Measurements from ENCODE around the gene CDADC1. TPM values are rescaled to one million over a fixed set of nuclear protein-coding genes. Genes with fewer than 3 reads are reported as not detected.

Gene CDADC1
- 9.4 TPM for total RNA-seq

DNA sequence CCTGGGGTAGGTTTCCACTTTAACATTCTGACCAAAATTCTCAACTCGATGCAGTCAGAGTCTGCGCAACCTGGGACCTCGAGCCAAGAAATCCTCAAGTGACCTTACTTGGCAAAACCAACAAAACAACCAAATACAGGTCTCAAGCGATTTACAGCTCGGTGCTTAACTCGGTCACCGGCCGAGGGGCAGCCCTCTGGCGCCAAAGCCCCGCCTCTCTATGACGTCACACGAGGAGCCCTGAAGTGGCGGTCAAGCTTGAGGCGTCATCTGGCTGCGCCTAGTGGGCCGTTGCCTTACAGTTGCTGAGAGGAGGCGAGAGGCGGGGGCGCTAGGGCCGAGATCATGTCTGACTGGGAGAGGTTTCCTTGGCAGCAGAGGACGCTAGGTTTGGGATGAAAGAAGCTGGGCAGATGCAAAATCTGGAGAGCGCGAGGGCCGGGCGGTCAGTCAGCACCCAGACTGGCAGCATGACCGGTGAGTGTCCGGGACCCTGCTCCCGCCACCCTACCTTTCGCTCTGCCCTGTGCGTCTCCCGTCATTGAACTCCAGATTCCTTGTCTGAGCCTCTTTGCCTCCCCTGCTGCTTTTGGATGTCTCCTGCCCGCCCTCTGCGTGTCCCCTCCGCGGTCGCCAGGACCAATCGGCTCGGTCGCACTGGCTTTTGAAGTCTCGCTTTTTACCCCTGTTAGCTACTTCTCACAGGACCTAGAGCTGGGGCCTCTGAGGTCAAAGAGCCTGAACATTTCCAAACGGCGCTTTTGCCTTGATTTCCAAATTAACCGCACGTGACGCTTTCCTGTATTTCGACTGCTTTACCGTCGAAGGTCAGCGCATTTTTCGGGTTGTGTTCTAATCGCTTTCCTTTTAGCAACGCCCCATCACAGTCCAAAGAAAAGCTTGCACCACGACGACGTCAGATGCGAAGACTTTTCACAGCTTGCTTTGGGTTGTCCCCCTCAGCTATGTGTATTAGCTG, at the start of gene CDADC1:
CDADC1 (plus strand) TSS at position 283 of the 979 bp plus-strand sequence; CDS start at position 396, 113 bp downstream.
- DNase-seq (ENCODE audit: low spot score), result peak; percentile 97

DNA sequence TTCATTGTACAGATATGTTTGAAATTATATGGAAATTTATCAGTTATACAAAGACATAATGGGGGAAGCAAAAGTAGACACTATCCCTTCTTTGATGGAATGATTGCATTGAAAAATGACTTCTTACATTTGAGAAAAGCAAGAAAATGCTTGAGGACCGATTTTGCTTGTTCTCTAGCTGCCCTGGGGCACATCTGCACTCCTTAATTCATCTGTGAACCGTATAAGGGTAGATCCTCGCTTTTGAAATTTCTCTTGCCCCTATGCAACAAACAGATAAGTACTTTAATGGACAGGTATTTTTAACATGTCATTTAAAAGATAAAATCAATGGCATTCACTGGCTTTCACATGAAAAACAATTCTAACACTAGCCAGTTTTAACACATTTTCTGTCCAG, 41.1 kb upstream of the CDADC1 start:
- no peak for DNase-seq (ENCODE audit: low spot score)

DNA sequence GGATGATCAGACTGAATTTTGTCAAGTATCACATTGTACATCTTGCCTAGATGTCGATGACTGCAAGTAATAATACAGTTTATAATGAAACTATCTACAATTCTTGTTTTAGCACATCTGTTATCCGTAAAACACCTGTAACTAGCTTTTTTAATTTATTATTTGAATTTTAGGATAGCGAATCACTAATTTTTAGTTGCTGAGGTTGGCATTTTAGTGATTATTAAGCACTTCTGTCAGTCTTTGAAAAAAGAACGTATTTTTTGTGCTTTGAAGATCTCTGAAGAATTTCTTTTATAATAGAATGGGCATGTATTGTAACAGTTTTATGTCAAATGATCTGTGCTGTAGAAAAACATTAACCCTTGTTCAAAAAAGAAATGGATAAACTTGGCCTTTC, 39.1 kb upstream of the CDADC1 start:
- DNase-seq (ENCODE audit: low spot score), result no peak

DNA sequence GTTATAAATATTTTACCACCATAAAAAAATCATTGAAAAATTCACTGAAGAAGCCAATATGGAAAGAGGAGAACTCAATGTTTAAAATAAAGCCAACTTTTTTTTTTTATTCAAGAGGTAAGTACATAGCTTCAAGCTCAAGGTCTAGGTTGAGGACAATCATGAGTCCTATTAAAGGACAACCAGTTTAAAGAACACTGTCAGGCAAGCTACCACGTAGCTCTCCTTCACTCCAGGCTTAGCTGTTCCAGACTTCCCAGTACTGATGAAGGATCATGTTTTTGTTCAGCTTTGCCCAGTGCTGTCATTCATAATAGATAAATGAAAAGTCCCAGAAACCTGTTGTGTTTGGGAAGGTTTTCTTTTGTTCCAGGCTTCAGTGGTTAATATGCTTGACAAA, 37.6 kb upstream of the CDADC1 start:
- DNase-seq (ENCODE audit: low spot score), result no peak

DNA sequence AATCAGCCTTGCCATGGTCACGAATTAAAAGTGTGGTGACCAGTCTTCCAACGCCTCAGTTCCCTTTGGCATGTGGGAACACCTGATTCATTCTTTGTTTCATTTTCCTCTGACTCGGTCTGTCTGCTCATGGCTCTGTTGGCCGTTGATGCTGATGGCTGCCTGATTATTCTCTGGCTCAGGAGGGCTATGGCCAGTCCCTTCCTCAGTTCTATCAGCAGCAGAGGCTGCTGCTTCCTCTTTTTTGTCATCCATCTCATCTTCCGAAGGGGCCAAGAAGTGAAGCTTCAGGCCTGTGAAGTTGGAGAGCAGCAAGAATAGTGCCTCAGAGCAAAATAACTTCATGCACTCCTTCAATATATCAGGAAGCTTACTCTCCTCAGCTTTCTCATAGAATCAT, 37.1 kb upstream of the CDADC1 start:
- DNase-seq (ENCODE audit: low spot score), result no peak

DNA sequence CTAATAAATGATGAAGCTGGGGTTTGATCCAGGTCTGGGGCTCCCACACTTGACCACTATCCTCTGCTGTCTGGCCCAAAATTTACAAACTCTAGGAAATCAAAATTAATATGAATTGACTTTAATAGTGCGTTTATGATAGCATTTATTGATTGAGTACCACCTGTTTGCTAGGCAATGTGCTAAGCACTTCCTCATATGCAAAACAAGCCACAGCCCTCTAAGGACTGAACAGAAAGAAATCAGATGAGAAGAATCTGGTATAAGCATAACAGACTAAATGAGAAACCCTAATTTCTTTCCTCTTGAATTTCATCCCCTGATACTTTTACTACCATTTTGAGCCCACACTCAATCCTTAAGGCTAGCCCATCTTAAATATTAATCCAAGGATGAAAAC, 34.2 kb upstream of the CDADC1 start:
- DNase-seq (ENCODE audit: low spot score), result no peak

DNA sequence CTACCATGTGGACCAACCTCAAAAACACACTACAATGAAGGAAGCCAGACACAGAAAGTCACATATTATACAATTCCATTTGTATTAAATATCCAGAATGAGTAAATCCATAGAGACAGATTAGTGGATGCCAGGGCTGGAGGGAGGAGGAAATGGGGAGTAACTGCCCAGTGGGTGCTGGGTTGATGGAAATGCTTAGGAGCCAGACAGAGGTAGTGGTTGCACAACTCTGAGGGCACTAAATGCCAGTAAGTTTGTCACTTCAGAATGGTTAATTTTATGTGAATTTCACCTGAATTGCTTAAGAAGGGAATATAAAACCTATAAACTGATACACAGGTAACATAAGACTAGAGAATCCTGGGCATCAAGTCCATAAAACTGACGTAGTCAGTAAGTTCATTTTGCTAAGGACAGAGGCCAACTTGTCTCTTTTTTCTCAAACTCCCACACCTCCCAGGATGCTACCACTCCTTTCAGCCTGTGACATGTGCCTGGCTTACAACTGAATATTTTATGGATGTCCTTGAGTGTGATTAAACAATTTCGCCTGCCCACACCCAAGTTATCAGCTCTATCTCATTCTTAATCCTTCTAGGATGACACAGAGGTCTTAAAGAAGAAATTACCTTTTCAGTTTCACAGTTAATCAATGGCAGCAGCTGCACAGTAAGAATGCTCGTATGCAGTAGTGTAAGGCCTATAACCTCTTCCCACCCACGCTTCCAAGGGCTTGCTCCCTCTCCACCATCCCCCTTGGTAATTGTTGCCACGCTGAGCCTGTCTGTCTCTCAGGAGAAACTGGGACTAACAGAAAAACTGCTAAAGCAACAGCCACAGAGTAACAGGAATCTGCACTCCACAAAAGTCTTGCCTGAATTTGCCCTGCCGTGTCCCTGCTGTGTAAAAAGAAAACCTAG, 33.5 kb upstream of the CDADC1 start:
- no peak for DNase-seq (ENCODE audit: low spot score)

DNA sequence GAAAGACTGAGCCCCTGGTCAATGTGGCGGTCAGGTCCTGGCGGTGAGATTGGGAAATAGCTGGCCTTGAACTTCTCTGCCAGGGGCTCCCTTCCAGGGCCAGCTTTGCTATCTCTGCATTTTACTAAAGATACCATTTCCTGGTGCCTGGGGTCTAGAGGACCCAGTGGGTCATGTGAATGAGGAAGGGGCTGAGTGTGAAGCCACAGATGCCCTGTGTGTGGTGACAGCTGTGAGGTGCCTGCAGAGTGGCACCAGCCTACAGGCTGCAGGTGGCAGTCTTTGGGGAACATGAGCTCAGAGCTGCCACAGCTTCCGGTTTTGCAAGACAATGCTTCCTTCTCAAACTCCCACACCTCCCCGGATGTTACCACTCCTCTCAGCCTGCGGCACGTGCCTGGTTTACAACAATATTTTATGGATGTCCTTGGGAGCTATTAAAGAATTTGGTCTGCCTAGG, 32.8 kb upstream of the CDADC1 start:
- DNase-seq (ENCODE audit: low spot score), result no peak

DNA sequence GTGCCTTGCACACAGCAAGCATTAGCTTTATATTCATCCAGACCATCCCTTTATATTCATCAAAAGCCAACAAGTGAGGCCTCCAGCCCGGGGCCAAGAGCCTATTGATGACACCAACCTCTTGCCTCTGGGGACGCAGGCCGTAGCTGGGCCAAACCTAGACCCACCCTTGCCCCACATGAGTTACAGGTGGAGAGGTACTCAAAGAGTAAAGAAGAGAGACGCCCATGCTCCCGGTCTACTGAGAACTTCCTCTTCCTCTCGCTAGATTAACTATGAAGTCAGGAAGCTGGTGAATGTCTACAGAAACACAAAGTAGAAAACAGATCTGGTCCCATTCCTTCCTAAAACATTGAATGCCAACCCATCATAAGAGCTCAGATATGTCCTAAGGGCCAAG, 31.4 kb upstream of the CDADC1 start:
- no peak for DNase-seq (ENCODE audit: low spot score)

DNA sequence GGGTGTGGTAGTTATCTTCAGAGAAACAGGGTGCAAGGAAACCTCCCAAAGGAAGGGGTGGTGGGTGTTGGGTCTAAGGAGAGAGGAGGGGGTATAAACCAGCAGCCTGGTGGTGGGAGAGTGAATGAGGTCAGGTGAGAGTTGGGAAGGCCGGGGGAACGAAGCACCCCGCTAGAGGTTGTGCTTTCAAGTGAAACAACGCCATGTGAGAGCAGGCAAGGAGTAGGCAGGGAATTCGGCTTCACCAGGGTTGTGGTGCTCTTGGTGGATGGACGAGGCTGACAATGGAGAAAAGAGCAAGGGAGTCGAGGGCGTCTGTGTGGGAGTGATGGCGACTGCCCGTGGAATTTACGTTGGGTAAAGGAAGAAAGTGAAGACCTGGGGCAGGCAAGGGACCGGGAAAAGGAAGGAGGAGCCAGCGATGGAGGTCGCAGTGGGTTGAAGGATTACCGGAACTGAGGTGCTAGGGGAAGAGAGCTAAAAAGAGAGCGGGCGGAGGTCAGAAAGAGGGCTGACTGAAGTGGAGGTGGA, 29.7 kb upstream of the CDADC1 start:
- DNase-seq (ENCODE audit: low spot score), result no peak

DNA sequence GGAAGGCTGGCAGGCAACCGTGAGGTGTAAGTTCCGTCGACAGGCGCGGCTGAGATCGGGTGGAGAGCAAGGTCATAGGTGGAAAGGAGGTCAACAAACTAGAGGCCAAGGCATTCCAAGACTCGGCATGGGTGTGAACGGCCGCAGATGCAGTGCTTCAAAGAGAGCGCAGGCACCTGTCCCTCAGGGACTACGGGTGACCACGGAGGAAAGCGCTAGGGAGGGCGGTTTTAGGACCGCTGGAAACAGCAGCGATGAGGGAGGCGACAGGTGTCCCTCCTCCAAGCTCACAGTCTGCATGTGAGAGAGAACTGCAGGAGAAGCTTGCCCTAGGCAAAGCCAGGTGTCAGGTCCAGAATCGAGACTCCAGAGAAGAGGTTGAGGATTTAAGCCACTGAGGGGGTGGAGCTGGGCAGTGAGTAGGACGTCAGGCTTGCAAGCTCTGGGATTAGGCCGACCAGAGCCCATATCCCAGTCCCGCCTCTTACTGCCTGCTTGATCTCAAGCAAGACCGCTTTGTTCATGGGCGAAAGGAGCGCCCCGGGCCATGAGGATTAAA, 29.2 kb upstream of the CDADC1 start:
- DNase-seq (ENCODE audit: low spot score), result no peak

DNA sequence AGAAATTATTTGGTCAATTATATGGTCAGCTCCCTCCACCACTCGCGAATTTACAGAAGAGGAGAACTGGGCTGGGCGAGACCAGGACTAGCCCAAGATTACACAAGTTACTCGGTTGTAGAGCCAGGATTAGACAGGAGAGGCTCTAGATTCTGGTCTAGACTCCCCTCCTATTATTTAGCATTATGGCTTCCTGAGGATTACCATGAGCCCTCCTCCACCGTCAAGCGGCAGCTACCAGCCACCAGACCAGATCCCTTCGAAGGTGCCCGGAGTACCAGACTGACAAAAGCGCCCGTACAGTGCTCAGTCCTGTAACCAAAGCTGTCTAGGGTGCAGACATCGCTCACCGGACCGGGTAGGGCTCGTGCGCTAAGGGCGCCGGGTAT, 28.1 kb upstream of the CDADC1 start:
- DNase-seq (ENCODE audit: low spot score), result no peak

DNA sequence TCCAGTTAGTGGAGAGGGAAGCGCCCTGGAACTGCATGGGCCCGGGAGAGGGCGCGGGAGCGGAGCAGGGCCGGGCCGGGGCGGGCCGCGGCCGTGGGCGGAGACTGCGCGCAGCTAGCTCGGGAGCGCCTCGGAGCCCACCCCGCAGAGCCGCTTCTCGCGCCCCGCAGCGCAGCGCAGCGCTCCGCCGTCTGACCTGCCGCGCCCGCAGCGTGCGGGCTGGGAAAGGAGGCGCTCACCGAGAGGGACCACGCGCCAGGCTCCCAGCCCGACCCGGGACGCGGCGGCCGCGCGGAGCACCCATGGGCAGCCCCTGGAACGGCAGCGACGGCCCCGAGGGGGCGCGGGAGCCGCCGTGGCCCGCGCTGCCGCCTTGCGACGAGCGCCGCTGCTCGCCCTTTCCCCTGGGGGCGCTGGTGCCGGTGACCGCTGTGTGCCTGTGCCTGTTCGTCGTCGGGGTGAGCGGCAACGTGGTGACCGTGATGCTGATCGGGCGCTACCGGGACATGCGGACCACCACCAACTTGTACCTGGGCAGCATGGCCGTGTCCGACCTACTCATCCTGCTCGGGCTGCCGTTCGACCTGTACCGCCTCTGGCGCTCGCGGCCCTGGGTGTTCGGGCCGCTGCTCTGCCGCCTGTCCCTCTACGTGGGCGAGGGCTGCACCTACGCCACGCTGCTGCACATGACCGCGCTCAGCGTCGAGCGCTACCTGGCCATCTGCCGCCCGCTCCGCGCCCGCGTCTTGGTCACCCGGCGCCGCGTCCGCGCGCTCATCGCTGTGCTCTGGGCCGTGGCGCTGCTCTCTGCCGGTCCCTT, 27.5 kb upstream of the CDADC1 start, which contains the start of gene MLNR:
MLNR (plus strand) TSS at position 303 of the 820 bp plus-strand sequence; CDS start at position 303, 0 bp downstream.
- no peak for DNase-seq (ENCODE audit: low spot score)

DNA sequence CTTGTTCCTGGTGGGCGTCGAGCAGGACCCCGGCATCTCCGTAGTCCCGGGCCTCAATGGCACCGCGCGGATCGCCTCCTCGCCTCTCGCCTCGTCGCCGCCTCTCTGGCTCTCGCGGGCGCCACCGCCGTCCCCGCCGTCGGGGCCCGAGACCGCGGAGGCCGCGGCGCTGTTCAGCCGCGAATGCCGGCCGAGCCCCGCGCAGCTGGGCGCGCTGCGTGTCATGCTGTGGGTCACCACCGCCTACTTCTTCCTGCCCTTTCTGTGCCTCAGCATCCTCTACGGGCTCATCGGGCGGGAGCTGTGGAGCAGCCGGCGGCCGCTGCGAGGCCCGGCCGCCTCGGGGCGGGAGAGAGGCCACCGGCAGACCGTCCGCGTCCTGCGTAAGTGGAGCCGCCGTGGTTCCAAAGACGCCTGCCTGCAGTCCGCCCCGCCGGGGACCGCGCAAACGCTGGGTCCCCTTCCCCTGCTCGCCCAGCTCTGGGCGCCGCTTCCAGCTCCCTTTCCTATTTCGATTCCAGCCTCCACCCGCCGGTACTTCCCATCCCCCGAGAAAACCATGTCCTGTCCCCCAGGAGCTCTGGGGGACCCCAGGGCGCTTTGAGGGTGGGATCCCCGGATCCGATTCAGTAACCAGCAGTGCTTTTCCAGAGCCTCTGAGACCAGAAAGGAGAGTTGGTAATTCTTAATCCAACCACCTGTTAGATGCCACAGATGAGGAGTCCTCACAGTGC, 26.7 kb upstream of the CDADC1 start:
- no peak for DNase-seq (ENCODE audit: low spot score)

DNA sequence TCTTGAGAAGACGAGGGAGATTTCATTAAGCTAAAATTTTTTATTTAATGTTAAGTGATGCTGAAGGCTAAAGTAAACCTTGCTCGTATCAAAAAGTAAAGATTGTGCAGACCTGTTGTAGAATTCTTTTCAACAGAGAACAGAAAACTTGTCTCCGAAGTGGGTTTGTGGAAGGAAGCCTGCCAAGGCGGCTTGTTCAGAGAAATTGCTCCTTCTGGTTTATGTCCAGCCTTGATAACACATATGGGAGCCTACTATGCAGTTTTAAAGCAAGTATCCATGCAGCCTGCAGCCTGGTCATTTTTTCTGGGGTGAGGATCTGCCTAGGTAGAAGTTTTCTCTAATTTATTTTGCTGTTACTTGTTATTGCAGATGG, 26.1 kb upstream of the CDADC1 start:
- no peak for DNase-seq (ENCODE audit: low spot score)

DNA sequence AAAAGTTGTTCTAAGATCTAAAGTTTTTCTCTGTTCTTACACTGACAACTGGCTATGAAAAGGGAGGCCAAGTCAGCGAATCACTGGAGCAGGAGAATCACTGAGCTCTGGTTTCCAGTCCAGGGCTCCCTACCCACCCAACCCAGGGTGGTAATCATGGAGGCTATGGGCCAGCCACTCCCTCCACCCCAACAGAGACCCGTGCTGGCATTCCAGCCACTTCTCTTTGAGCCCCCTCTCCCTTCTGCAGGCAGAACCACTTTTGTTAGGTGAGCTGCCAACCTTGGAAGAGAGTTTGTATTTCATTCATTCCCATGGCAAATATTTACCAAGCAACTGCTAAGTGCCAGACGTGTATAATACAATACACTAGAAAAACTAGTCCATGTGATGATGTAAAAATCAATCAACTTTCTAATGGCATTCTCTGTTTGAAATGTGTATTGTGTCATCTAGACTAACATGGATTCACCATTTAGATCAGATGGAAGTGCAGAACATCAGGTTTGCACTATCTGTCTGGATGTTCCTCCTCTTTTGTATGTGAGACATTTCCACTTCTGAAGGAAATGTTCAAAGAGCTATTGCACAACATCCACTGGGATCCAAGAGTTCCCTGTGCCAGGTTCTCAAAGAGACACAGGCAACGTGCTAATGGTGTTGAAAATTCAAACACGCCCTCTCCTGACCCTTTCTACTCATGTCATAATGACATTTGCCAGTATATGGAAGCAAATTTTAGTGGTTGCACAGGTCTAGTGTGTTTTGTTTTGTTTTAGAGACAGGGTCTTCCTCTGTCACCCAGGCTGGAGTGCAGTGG, 22.3 kb upstream of the CDADC1 start:
- no peak for DNase-seq (ENCODE audit: low spot score)

DNA sequence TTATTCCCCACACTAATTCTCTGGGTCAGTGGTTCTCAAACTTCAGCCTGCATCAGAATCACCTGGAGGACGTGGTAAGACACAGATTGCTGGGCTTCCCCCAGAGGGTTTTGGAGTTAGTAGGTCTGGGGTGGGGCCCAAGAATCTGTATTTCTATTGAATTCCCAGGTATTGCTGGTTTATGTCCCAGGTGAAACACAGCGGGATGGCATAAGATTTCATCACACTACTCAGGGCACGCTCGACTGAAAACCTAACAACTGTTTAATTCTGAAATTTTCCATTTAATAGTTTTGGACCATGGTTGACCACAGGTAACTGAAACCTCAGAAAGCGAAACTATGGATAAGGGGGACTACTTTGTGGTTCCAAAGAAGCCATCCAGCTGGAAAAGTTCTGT, 21.1 kb upstream of the CDADC1 start:
- no peak for DNase-seq (ENCODE audit: low spot score)

DNA sequence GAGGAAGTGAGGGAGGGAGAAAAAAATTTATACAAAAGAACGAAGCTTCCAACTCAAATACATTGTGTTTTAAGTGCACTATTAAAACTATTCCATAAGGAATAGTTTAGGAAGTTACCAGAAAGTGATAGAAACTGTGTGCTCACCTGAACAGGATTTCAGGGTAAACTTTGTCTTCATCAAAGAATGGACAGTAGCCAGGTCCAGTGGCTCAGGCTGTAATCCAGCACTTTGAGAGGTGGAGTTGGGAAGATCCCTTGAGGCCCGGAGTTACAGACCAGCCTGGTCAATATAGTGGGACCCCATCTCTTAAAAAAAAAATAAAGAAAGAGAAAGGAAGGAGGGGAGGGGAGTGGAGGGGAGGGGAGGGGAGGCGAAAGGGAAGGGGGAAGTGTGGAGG, 13.0 kb upstream of the CDADC1 start:
- DNase-seq (ENCODE audit: low spot score), result no peak

DNA sequence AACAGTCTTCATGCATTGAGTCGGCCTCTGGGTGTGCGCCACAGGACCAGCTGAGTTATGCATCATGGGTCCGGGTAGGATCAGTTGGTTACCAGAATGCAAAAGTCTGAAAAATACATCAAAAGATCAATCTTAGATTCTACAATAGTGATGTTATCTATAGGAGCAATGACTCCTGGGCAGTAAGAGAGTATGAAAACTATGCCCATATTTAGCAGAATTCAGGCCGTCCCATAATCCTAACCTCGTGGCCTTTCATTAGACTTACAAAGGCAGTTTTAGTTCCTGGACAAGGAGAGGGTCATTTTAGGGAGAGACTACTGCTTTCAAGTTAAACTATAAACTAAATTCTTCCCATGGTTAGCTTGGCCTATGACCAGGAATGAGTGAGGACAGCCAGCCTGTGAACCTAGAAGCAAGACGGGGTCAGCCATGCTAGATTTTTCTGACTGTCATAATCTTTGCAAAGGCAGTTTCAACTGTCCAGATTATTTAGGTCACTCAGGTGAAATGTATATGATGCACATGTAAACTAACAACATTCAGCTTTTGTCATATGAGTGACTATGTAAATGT, 11.8 kb upstream of the CDADC1 start:
- no peak for DNase-seq (ENCODE audit: low spot score)
